ENCODE data around the gene SEMA6A. TPM values are rescaled to one million over a fixed set of nuclear protein-coding genes. Genes with fewer than 3 reads are reported as not detected.

The SEMA6A gene
- total RNA-seq, 2 experiments from 2014 or later: not detected

GRCh38 chr5:116444373-116445295 lies 130.0 kb downstream of the SEMA6A start:
- Histone ChIP-seq H3K4me3 (ENCODE audit: low read length) (no peak overlapping the region), H3K4me1 (ENCODE audit: insufficient read depth, low read length) (no peaks in the 10 kb centered on the region), H3K27ac (ENCODE audit: low read depth in 1 of 2, low read length in 2 of 2) (no peak overlapping the region), H3K36me3 (ENCODE audit: insufficient read depth, low read length) (no peaks in the 10 kb centered on the region), H3K9me3 (ENCODE audit: control insufficient read depth in 1 of 2, insufficient read depth in 1 of 2, low read length in 2 of 2) (peaks cover 0 to 14% of the 10 kb centered on the region in 2 experiments), H3K27me3 (ENCODE audit: control insufficient read depth in 1 of 2, insufficient read depth in 2 of 2, low read length in 2 of 2) (no peaks in the 10 kb centered on the region)
- ChIA-PET POLR2A (no interaction called here), CTCF (no interaction called here)
- Mint-ChIP-seq H3K4me1 (ENCODE audit: low read depth) (no peaks in the 10 kb centered on the region), H3K27me3 (no peaks in the 10 kb centered on the region), H3K36me3 (ENCODE audit: low read depth) (peaks cover 56% of the 10 kb centered on the region), H3K4me3 (no peak overlapping the region), H3K9me3 (no peaks in the 10 kb centered on the region), H3K27ac (no peak overlapping the region)
- no peak for TF ChIP-seq CTCF (IDR thresholded peaks at IDR 0.05)
- DNase-seq: no peak
- intact Hi-C loops (cut with DNase I, micrococcal nuclease): no loop called here
- ATAC-seq (ENCODE audit: poor library complexity): no peak

GRCh38 chr5:116442931-116443551 lies 131.6 kb downstream of the SEMA6A start:
- ChIA-PET CTCF (no interaction called here), POLR2A (no interaction called here)
- Histone ChIP-seq H3K9me3 (ENCODE audit: control insufficient read depth in 1 of 2, insufficient read depth in 1 of 2, low read length in 2 of 2) (peaks cover 0 to 14% of the 10 kb centered on the region in 2 experiments), H3K4me3 (ENCODE audit: low read length) (no peak overlapping the region), H3K4me1 (ENCODE audit: insufficient read depth, low read length) (no peaks in the 10 kb centered on the region), H3K27ac (ENCODE audit: low read depth in 1 of 2, low read length in 2 of 2) (no peak overlapping the region), H3K36me3 (ENCODE audit: insufficient read depth, low read length) (no peaks in the 10 kb centered on the region), H3K27me3 (ENCODE audit: control insufficient read depth in 1 of 2, insufficient read depth in 2 of 2, low read length in 2 of 2) (no peaks in the 10 kb centered on the region)
- no peak overlapping the region for H3K4me3 Mint-ChIP-seq
- H3K36me3 Mint-ChIP-seq (ENCODE audit: low read depth): peaks cover 46% of the 10 kb centered on the region
- H3K9me3 Mint-ChIP-seq: no peaks in the 10 kb centered on the region
- ATAC-seq (ENCODE audit: poor library complexity) (no peak), DNase-seq (no peak)
- no peak for TF ChIP-seq CTCF (IDR thresholded peaks at IDR 0.05)
- H3K4me1 Mint-ChIP-seq (ENCODE audit: low read depth): no peaks in the 10 kb centered on the region
- intact Hi-C loops (cut with DNase I, micrococcal nuclease): no loop called here
- H3K27ac Mint-ChIP-seq: no peak overlapping the region
- no peaks in the 10 kb centered on the region for H3K27me3 Mint-ChIP-seq

GRCh38 chr5:116442095-116442534 lies 132.5 kb downstream of the SEMA6A start:
- H3K4me1 Mint-ChIP-seq (ENCODE audit: low read depth): no peaks in the 10 kb centered on the region
- POLR2A ChIA-PET: no interaction called here
- peaks cover 53% of the 10 kb centered on the region for H3K36me3 Mint-ChIP-seq (ENCODE audit: low read depth)
- intact Hi-C loops (cut with DNase I, micrococcal nuclease): no loop called here
- Histone ChIP-seq H3K9me3 (ENCODE audit: control insufficient read depth in 1 of 2, insufficient read depth in 1 of 2, low read length in 2 of 2) (peaks cover 0 to 9% of the 10 kb centered on the region in 2 experiments), H3K4me3 (ENCODE audit: low read length) (no peak overlapping the region), H3K27me3 (ENCODE audit: control insufficient read depth in 1 of 2, insufficient read depth in 2 of 2, low read length in 2 of 2) (no peaks in the 10 kb centered on the region), H3K27ac (ENCODE audit: low read depth in 1 of 2, low read length in 2 of 2) (no peak overlapping the region), H3K36me3 (ENCODE audit: insufficient read depth, low read length) (no peaks in the 10 kb centered on the region), H3K4me1 (ENCODE audit: insufficient read depth, low read length) (no peaks in the 10 kb centered on the region)
- no peak overlapping the region for H3K4me3 Mint-ChIP-seq
- H3K9me3 Mint-ChIP-seq: no peaks in the 10 kb centered on the region
- CTCF ChIA-PET: no interaction called here
- TF ChIP-seq CTCF (IDR thresholded peaks at IDR 0.05): no peak
- H3K27me3 Mint-ChIP-seq: no peaks in the 10 kb centered on the region
- no peak for DNase-seq
- H3K27ac Mint-ChIP-seq: no peak overlapping the region
- ATAC-seq (ENCODE audit: poor library complexity): no peak
